AG04450 (cell line): ENCODE data around the gene ADCY6. TPM values are rescaled to one million over a fixed set of nuclear protein-coding genes. Genes with fewer than 3 reads are reported as not detected.

Experiments
- CTCF ChIA-PET: fragments of 300-600, 350-600 bp; formaldehyde crosslinking; extraction: SDS; loops from one replicate; lab custom pipeline; 2022; ENCODE audit warnings: antibody characterized with exemption, inconsistent platforms; lab: Charles Lee
- POLR2A ChIA-PET: fragments of 350-600 bp; formaldehyde crosslinking; extraction: SDS; loops from one replicate; lab custom pipeline; 2021; ENCODE audit warnings: antibody characterized with exemption, inconsistent platforms; lab: Yijun Ruan, JAX
- DNase-seq: peaks from one replicate; pipeline ENCODE4 v3.0.0-alpha.2; 2011; ENCODE audit warnings: low read depth, low spot score
- H3K27ac ChIP-seq: one replicate; pipeline ENCODE4 v1.5.1; 2012; ENCODE audit warnings: low read depth, low read length, control low read depth
- H3K27me3 ChIP-seq: one replicate; pipeline ENCODE4 v1.6.0; 2012; ENCODE audit warnings: low read length; ENCODE audit not compliant: control insufficient read depth, insufficient read depth
- H3K4me3 ChIP-seq: 2 replicates; pipeline ENCODE4 v1.5.1; 2011; ENCODE audit warnings: mild to moderate bottlenecking, low read depth, low read length, control low read depth
- H3K9me3 ChIP-seq: 2 replicates; pipeline ENCODE4 v1.5.1; 2012; ENCODE audit warnings: low read length; ENCODE audit not compliant: control insufficient read depth, insufficient read depth
- CTCF ChIP-seq: IDR thresholded peaks from 2 replicates; pipeline ENCODE4 v1.5.1; 2011; ENCODE audit warnings: low read depth, low read length, control low read depth, inconsistent platforms
- polyA plus RNA-seq: library from polyadenylated mRNA; depleted of rRNA; stranded (reverse); fragments of >200 nt; gene quantifications from 2 replicates; pipeline ENCODE4 v1.2.3, GENCODE V29; 2011

ADCY6 gene
- polyA plus RNA-seq, 1 experiment, result 26.7 TPM

GRCh38 chr12:48794870-48795269 is 6.0 kb upstream of the ADCY6 start:
- Histone ChIP-seq H3K9me3 (no peaks in the 10 kb centered on the region), H3K27ac (no peak overlapping the region), H3K27me3 (no peaks in the 10 kb centered on the region), H3K4me3 (no peak overlapping the region)
- no peak for DNase-seq
- POLR2A ChIA-PET, result no interaction called here
- CTCF ChIA-PET, result interaction anchor here (0.8 to 7.4 kb wide), 16 partner anchors 9 to 712 kb away, joined by 3 to 125 read pairs (median 4); partner anchors contain the start of gene KANSL2
- TF ChIP-seq CTCF, result no peak

GRCh38 chr12:48793696-48794095 is 4.8 kb upstream of the ADCY6 start:
- TF ChIP-seq CTCF, result no peak
- POLR2A ChIA-PET, result no interaction called here
- no peak for DNase-seq
- Histone ChIP-seq H3K4me3 (no peak overlapping the region), H3K27me3 (no peaks in the 10 kb centered on the region), H3K9me3 (no peaks in the 10 kb centered on the region), H3K27ac (no peak overlapping the region)
- CTCF ChIA-PET, result interaction anchor here (2.4 to 7.4 kb wide), 4 partner anchors 17 to 252 kb away, joined by 8 to 125 read pairs (median 27); no protein-coding TSS in a partner anchor

DNA sequence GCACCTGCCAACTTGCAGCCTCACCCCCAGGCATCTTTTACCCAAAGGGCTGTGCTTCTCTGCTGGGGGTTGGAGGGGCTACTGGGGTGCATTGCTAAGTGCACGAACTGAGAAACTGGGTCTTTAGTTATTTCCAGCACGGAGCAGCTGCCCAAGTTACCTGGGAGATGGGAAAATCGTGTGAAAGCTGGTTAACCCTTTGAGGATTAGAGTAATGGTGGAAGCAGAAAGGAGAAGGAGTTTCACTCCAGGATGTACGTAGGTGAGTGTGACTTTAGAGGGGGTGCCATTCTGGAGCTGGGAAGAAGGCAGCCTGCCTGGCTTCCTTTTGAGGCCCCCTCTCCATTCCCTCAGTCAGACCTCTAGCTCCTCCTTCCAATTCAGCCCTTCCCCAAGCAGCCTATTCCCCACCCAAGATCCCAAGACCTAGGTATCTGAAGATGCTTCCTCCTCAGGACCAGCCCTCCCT is 1.0 kb upstream of the ADCY6 start:
- Histone ChIP-seq H3K9me3 (no peaks in the 10 kb centered on the region), H3K27ac (no peak overlapping the region), H3K4me3 (peak overlapping the region; percentile 75), H3K27me3 (no peaks in the 10 kb centered on the region)
- ChIA-PET CTCF (interaction anchor here (0.6 to 3.9 kb wide), 3 partner anchors 11 to 68 kb away, joined by 3 to 17 read pairs (median 3); no protein-coding TSS in a partner anchor), POLR2A (interaction anchor here (0.5 to 2.0 kb wide), 2 partner anchors 21 to 50 kb away, joined by 9 to 13 read pairs; no protein-coding TSS in a partner anchor)
- no peak for TF ChIP-seq CTCF
- no peak for DNase-seq

- DNase-seq, result no peak
- ChIA-PET CTCF (interaction anchor here (1.0 to 3.9 kb wide), 3 partner anchors 8 to 35 kb away, joined by 3 to 17 read pairs (median 3); no protein-coding TSS in a partner anchor), POLR2A (interaction anchor here (0.7 to 2.0 kb wide), 3 partner anchors 23 to 106 kb away, joined by 3 to 13 read pairs (median 4); partner anchors contain the start of gene KANSL2)
- Histone ChIP-seq H3K9me3 (no peaks in the 10 kb centered on the region), H3K27ac (no peak overlapping the region), H3K27me3 (no peaks in the 10 kb centered on the region), H3K4me3 (peak overlapping the region; percentile 75)
- no peak for TF ChIP-seq CTCF
Measured at GRCh38 chr12:48788524-48788853, 400 bp downstream of the ADCY6 start.

DNA sequence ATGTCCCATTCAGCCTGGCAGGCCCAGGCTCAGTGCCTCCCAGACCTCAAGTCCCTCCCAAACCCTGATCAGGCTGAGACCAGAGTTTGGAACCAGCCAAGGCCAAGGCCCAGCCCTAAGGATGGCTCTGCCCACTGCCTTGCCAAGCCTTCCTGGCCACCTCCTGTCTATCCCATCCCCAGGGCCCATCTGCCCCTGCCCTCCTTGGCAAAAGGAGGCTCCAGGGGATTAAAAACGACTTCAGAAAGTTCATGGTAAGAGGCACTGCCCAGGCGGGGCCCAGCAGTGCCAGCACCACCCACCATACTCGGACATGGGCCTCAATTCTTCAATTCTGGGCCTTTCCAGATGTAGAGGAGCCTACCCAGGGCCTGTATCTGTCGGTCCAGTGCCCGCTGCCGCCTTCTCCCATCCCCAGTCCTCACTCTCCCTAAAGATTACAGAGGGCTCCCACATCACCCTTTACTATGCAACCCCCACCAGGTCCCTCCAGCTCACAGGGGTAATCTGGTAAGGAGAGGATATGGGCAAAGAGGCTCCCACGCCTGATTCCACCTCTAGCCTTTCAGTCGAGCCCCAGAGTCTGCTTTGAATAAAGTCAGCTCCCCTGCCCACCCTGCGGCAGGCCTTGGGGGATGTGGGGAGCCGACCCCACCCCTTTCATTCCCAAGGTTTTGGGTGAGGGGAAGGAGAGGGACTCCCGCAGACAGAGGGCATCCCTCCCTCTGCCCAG is 932 bp downstream of the ADCY6 start:
- no peak for TF ChIP-seq CTCF
- peak overlapping the region; percentile 75 for H3K4me3 ChIP-seq
- ChIA-PET POLR2A (interaction anchor here (1.5 kb wide), 1 partner anchor 106 kb away, joined by 4 read pairs; the partner anchor contains the start of gene KANSL2), CTCF (interaction anchor here (1.4 to 3.9 kb wide), 2 partner anchors 8 to 35 kb away, joined by 3 to 17 read pairs; no protein-coding TSS in a partner anchor)
- H3K9me3 ChIP-seq, result no peaks in the 10 kb centered on the region; the same call in 1 of the 2 replicates
- no peaks in the 10 kb centered on the region for H3K27me3 ChIP-seq
- no peak for DNase-seq
- H3K27ac ChIP-seq, result no peak overlapping the region
